Esophagus squamous epithelium (tissue), 4 donors: ENCODE results near the gene C11orf52.

Experiments used
- POLR2A ChIP-seq, 4 donors: fragments of 450-650 bp; IDR thresholded peaks; one replicate each; pipeline ENCODE4 v1.6.1; 2017; ENCODE audit warnings: antibody characterized with exemption in 4 of 4, mild to moderate bottlenecking in 4 of 4, moderate library complexity in 3 of 4
- TF ChIP-seq, protein P1 (sequence below), 6 experiments: fragments of 450-650 bp in 4 of 6; fragments of 200-600 bp in 2 of 6; sonication (generic) in 2 of 6; IDR thresholded peaks; one replicate each; pipeline ENCODE4 v1.5.1; 2016 to 2019; ENCODE audit warnings: antibody characterized with exemption in 6 of 6, mild to moderate bottlenecking in 4 of 6, moderate library complexity in 4 of 6

DNA sequence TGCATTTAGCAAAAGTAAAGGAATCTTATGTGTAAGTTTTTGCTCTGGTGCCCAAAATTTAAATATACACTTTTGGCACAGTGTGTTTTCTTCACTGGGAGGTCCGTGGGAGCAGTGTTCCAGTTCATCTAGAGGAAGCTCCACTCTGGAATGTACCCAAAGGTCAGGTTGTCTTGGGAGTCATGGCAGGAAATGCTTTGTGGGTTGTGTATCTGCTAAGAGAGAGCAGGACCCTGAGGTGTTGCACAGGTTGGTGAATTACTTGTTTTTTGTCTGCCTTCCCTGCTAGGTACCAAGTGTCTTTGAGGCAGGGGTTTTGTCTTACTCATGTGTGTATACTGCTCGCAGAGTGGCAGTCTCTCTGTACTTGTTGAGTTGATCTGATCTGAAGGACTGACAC lies 55.7 kb downstream of the C11orf52 start:
- TF ChIP-seq, protein P1, sequence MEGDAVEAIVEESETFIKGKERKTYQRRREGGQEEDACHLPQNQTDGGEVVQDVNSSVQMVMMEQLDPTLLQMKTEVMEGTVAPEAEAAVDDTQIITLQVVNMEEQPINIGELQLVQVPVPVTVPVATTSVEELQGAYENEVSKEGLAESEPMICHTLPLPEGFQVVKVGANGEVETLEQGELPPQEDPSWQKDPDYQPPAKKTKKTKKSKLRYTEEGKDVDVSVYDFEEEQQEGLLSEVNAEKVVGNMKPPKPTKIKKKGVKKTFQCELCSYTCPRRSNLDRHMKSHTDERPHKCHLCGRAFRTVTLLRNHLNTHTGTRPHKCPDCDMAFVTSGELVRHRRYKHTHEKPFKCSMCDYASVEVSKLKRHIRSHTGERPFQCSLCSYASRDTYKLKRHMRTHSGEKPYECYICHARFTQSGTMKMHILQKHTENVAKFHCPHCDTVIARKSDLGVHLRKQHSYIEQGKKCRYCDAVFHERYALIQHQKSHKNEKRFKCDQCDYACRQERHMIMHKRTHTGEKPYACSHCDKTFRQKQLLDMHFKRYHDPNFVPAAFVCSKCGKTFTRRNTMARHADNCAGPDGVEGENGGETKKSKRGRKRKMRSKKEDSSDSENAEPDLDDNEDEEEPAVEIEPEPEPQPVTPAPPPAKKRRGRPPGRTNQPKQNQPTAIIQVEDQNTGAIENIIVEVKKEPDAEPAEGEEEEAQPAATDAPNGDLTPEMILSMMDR (IDR thresholded peaks at IDR 0.05) = no peak
- TF ChIP-seq POLR2A (IDR thresholded peaks at IDR 0.05) = no peak
